ENCODE measurements around the gene CXCL6.

CXCL6 gene

GRCh38 chr4:73842696-73843095, 6.2 kb downstream of the CXCL6 start:
- no peak for TF ChIP-seq CTCF (IDR thresholded peaks at IDR 0.05)

- no peak for TF ChIP-seq CTCF (IDR thresholded peaks at IDR 0.05)
These were observed 6.9 kb downstream of the CXCL6 start for GRCh38 chr4:73843369-73843768.

- no peak for TF ChIP-seq CTCF (IDR thresholded peaks at IDR 0.05)
These were observed 7.9 kb downstream of the CXCL6 start for GRCh38 chr4:73844345-73844744.

- no peak for TF ChIP-seq CTCF (IDR thresholded peaks at IDR 0.05)
These were observed 8.3 kb downstream of the CXCL6 start for GRCh38 chr4:73844806-73845205.

DNA sequence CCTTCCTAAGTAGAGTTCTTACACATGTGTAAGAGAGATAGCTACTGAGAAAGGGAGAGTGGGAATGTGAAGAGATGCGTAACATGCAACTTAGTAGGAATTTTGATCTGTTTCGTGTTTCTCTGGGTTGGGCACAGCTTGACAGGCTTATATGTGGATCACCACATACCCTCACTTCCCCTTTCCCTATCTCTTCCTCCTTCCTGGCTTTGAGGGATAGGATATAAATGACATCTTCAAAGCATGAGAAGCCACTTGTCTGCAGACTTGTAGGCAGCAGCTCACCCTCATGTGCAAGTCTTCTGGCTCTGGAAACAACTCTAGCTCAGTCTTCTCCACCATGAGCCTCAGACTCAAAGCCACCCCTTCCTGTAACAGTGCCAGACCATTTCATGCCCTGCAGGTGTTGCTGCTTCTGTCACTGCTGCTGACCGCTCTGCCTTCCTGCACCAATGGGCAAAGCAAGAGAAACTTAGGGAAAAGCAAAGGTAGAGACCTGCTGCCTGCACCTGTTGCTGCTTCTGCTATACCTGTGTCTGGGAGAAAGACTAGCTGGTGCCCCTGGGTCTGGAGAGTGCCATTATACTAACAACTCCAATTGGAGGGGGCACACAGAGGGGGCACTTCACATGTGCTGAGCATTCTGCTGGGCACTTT, 11.2 kb downstream of the CXCL6 start:
- no peak for TF ChIP-seq CTCF (IDR thresholded peaks at IDR 0.05)

DNA sequence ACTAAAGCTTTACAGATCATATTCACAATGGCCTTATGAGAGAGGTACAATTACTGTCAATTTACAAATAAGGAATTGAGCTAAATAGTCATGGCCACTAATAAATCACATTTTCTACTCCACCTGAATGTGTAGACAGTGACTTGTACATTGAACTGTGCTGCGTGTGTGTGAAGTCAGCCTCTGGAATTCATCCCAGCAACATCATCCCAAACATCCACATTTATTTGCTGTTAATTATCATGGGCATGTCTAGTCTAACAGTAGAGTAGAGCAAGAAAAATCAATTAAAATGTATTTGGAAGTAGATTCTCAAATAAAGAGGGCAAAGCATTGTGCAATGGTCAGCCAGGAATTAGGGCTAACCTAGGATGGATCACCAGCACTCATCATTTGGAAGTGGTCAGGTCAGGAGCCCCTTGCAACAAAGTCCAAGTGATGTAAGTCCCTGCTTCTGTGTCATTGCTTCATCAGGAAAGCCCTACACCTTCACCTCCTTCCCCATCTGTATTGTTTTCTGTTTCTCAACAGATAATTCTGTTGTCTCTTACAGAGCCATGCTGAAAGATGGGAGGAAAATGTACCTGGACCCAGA, 11.8 kb downstream of the CXCL6 start:
- TF ChIP-seq CTCF (IDR thresholded peaks at IDR 0.05): no peak

DNA sequence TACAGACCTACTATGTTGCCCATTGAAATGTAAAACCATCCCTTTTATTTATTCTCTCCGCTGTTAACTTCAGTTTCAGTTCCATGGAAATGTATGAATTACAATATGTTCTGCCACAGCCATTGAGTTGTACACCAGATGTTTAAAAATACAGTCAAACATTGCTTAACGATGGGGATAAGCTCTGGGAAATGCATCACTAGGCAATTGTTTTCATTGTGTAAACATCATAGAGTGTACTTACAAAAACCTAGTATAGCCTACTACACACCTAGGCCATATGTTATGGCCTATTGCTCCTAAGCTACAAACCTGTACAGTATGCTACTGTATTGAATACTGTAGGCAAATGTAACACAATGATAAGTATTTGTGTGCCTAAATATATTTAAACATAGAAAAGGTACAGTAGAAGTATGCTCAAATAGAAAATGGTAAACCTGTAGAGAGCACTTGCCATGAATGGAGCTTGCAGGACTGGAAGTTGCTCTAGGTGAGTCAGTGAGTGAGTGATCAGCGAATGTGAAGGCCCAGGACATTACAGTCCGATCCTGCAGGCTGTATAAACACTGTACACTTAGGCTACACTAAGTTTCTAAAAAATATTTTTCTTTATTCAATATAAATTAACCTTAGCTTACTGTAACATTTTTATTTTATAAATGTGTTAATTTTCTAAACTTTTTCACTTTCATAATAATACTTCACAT, 13.9 kb downstream of the CXCL6 start:
- TF ChIP-seq CTCF (IDR thresholded peaks at IDR 0.05): no peak

All from LNCAP (cell line).